ENCODE results near the gene CAMSAP3. TPM values are rescaled to one million over a fixed set of nuclear protein-coding genes. Genes with fewer than 3 reads are reported as not detected.

Gene CAMSAP3
- total RNA-seq, 1 experiment from 2014 or later, result 1.5 TPM

GRCh38 chr19:7612282-7613274, 16.9 kb downstream of the CAMSAP3 start:
- DNase-seq (ENCODE audit: low read depth), result no peak

GRCh38 chr19:7614859-7615741, 19.4 kb downstream of the CAMSAP3 start:
- no peak for DNase-seq (ENCODE audit: low read depth)

DNA sequence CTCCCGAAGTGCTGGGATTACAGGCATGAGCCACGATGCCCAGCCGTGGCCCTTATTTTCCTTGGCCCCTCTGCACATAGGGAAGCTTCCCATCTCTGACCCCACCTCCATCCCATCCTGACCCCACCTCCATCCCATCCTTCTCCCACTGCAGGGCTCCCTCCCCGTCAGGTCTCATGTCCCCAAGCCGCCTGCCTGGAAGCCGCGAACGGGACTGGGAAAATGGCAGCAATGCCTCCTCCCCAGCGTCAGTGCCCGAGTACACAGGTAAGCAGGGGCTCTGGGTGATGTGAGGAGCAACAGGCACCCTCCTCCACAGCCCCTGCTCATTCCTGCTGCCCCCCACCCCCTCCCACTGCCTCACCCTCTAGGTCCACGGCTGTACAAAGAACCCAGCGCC, 21.5 kb downstream of the CAMSAP3 start:
- DNase-seq (ENCODE audit: low read depth), result no peak

GRCh38 chr19:7617735-7618134, 22.1 kb downstream of the CAMSAP3 start:
- no peak for DNase-seq (ENCODE audit: low read depth)

DNA sequence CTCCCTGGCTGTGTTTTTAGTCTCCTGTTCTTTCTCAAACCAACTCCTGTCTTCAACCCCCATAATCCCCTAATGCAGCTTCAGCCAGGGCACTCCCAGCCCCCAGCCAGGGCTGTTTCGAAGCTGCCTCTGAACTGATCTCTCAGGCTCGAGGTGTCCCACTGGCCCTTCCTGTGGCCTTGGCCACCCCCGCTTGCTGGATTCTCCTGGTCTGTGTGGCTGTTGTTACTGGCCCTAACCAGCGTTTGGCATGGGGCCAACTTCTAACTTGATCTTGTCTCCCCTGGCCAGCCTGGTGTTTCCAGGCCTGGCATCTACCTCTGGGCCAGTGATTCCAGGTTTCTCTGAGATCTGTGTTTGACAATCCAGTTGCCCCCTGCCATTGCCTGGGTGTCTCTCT, 22.7 kb downstream of the CAMSAP3 start:
- no peak for DNase-seq (ENCODE audit: low read depth)

DNA sequence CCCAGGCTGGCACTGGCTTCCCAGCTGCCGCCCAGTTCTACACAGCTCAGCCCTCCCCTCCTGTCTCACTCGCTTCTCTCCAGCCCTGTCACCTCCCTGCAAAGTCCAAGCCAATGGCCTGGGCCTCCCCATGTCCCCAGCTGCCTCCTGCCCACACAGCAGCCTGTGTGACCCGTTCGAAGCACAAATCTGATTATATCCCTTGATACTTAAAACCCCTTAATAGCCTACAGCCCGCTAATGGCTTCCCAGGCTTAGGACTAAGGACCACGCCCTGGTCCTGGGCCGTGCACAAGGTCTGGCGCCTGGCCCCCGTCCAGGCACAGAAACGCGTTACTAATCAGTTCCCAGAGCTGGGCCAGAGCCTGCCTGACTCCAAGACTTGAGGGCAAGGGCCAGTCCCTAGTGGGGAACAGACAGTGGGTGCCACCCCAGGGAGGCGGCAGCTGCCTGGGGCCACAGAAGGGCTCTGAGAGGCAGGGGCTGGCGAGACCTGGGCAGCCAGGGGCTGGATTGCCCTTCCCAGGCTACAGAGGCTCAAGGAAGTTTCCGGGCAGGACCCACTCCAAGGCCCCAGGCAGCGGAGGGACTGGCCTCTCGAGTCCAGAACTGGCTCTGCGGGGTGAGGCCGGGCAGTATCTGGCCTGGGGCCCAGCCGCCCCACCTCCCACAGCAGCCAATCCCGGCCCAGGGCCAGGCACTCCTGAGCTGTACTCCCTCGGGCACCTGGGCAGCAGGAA, 23.3 kb downstream of the CAMSAP3 start:
- no peak for DNase-seq (ENCODE audit: low read depth)

GRCh38 chr19:7619671-7620441, 24.2 kb downstream of the CAMSAP3 start:
- DNase-seq (ENCODE audit: low read depth), result no peak

- no peak for DNase-seq (ENCODE audit: low read depth)
These were observed 25.1 kb downstream of the CAMSAP3 start for GRCh38 chr19:7620442-7621412.

DNA sequence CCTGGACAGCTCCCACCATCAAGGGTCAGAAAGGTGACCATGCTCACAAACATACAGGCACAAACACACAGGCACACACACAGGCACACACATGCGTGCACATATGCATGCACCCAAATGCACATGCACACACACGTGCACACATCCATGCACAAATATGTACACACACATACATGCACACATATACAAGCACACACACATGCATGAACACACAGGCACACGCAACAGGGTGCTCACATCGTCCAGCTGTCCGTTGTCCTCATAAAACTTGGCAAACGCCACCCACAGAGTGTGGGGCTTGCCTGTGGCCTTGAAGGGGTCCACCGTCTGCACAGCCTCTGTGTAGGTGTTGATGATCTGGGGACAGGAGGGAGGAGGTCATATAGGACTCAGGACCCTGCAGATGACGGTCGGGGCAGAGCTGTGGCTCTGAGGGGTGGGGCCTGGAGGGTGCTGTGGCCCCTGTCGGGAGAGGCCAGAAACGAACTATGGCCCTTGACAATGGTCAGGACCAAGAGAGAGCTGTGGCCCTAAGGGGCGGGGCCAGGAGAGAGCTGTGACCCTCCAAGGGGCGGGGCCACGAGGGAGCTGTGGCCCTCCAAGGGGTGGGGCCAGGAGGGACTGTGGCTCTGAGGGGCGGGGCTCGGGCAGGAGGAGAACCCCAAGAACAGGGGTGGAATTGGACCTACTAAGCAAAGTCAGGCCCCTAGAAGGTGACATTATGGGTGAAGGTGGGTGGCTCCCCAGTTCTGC, 27.4 kb downstream of the CAMSAP3 start:
- no peak for DNase-seq (ENCODE audit: low read depth)

GRCh38 chr19:7623725-7624603, 28.3 kb downstream of the CAMSAP3 start:
- no peak for DNase-seq (ENCODE audit: low read depth)

- no peak for DNase-seq (ENCODE audit: low read depth)
These were observed 29.1 kb downstream of the CAMSAP3 start for GRCh38 chr19:7624810-7625209.

- no peak for DNase-seq (ENCODE audit: low read depth)
These were observed 30.2 kb downstream of the CAMSAP3 start for GRCh38 chr19:7625763-7626372.

GRCh38 chr19:7627166-7627565, 31.5 kb downstream of the CAMSAP3 start:
- DNase-seq (ENCODE audit: low read depth), result no peak

DNA sequence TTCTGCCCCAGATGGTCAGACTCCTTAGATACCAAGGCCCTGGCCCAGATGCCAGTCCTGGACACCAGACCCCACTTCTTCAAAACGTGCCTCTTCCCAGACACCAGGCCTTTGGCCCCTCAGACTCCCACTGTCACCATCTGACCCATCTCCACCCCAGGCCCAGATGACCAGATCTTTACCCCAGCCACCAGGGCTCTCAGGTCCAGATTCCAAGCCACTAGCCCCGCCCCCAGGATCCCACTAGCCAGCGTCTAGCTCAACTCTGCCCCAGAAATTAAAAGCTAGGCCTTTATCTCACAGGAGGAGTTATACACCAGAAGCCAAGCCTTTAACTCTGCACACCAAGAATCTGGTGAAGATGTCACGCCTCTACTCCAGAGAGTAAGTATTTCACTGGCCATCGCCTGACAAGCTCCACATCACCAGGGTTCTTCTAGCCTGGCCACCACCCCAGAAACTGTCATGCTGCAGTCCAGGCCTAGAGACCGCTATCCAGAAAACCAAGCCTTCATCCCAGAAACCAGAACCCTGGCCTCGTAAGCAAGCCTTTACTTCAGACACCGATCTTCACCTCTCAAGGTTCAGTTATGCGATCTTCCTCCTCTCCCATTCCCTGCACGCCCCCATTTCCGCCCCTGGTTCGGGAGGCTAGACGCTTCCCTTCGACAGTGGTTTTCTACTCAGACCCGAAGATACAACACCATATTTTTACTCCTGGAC, 33.1 kb downstream of the CAMSAP3 start:
- no peak for DNase-seq (ENCODE audit: low read depth)

- peak; percentile 98 for DNase-seq (ENCODE audit: low read depth)
These were observed 33.8 kb downstream of the CAMSAP3 start, which contains the start of the genes PET100 and XAB2 for GRCh38 chr19:7629347-7630054. Gene PET100 (plus strand): TSS chr19:7629793. CDS start chr19:7629834, 41 bp downstream. Gene XAB2 (minus strand): TSS chr19:7629545. CDS start chr19:7629527, 18 bp downstream.

- DNase-seq (ENCODE audit: low read depth), result no peak
These were observed 35.9 kb downstream of the CAMSAP3 start for GRCh38 chr19:7631577-7631976.

Data from Daoy (cell line).